Stimulated activated CD4-positive, alpha-beta T cell treated with anti-CD3 and anti-CD28 coated beads, Interleukin-2, amount 100 ng/mL, for 48 hours (primary cell): Measurements from ENCODE around the gene TGM5.
"Not testable (repeated sequence)": the region's sequence is repeated elsewhere in the genome, so short reads cannot be mapped to it uniquely, and the experiment has no call there.

Experiments
- DNase-seq, 2 donors: peaks; one replicate each; pipeline ENCODE4 v3.0.0-alpha.2; 2020

Gene TGM5

GRCh38 chr15:43275740-43276562 is 9.2 kb upstream of the TGM5 start:
- no peak for DNase-seq

GRCh38 chr15:43274136-43274535 is 7.4 kb upstream of the TGM5 start:
- no peak for DNase-seq

DNA sequence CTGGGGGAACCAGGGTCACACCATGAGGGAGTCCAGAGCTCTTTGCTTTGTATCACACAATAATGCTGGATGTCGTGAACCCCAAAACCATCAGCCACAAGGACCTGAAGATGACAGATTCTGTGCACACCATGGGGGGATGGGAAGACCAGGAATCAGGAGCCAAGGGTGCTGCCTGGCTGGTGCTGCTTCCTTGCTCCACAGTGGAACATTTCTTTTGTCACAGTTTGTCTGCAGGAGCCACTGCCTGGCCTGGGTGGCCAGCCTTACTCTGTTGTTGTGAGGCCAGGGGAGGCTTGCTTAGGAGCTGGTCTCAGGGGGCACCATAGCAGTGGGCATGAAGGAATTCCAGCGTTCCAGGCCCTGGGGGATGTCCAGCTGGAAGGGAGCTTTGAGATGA is 6.5 kb upstream of the TGM5 start:
- DNase-seq = no peak

- DNase-seq = not testable (repeated sequence)
Measured at GRCh38 chr15:43271908-43272307, 5.2 kb upstream of the TGM5 start.

GRCh38 chr15:43270676-43271306 is 4.1 kb upstream of the TGM5 start:
- DNase-seq = no peak

DNA sequence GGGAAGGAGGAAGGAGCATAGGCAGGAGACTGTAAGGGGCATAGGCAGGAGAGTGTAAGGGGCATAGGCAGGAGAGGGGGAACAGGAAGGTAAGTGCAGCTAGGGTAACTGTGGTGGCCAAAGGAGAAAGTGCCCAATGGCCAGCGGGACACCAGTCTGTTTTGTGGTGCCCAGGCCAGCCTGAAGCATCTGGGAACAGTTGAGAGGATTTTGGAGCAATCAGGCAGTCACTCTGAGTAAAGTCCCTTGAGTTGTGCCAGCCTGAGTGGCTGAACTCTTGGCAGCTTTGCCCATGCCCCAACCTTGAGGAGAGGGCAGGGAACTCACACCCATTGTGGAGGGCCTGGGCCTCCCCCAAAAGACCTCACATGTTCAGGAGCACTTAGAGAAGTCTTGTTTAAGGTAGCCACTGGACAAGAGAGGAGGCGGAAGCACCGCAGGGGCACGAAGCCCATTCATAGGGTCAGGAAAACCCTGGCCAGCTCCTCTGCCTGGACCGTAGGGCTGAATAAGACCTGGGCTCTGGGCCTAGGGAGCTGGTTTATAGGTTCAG is 3.5 kb upstream of the TGM5 start:
- no peak for DNase-seq

- no peak for DNase-seq
Measured at GRCh38 chr15:43268111-43269105, 1.7 kb upstream of the TGM5 start.

DNA sequence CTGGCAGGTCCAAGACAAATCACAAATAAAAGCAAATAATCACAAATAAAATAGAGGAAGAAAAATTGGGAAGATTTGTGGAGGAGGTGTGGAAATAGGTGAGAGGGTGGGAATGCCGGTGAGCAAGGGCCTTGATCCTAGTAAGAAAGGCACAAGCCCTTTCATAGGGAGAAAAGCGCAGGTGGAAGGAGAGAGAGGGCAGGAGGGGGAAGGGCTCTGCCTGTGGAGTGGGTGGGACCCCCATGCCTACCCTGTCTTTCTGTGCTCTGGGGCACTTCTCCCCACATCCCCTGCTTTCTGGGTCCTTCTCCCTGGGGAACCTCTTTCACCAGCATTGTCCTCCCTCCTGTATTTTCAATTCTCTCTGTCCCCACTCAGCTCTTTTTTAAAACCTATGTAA is 711 bp upstream of the TGM5 start:
- DNase-seq = no peak

GRCh38 chr15:43266386-43266785 is 342 bp downstream of the TGM5 start:
- DNase-seq = no peak

DNA sequence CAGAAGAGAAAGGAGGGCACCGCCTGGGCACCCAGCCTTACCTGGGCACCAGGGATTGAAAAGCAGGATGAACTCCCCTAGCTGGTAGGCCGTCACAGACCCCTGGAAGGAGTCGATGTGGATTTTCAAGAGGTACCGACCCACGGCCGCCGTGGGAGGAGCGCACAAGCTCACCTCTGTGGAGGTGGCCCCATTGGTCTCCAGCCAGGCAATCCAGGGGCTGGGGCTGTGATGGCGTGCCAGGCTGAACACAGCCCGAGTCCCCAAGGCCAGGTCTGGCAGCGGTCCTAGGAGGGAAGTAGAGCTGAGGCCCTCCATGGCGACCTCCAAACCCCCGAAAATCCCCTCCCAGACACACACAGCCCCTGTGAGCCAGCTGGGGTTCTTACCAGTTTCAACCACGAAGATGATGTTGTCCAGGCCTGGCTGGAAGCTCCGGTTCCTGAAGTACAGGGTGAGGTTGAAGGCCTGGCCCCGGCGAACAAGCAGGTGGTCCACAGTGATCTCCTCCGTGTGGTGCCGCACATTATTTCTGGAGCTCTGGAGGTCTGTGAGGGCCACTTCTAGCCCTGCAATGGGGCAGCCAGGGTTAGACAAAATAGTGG is 6.6 kb downstream of the TGM5 start:
- no peak for DNase-seq

DNA sequence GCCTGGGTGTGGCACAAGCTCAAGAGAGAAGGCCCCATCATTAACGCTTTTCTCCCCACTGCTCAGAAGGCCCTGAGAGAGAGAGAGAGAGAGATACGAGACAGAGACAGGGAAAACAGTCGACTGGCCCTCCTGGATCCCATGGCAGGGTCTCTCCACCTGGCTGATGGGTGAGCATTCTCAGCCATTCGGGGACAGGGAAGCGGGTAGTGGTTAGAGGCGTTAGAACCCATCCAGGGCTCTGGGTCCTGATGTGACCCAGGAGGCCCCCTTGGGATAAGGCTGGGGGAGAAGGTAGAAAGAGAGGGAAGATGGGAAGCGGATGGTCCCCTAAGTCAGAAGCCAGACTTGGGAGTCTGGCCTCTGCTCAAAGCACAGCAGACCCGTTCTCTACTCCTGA is 7.9 kb downstream of the TGM5 start:
- no peak for DNase-seq

GRCh38 chr15:43256341-43256740 is 10.4 kb downstream of the TGM5 start:
- no peak for DNase-seq

DNA sequence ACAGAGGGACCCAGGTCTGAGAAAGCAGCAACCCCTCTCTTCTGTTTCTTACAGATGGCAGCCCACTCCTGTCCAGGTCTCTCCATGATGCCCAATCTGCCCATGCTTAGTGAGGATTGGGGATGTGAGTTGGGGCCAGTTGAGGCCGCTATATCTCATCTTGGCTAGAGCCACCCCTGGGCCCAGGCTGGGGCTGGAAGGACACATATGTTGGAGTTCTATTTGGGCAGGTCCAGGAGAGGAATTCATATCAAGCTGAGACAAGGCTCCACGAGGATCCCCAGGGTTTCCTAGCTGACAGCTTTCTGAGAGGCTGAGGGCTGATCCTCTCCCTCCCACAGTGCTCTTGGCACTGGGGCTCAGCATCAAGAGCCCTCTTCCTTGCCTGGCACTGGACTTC is 11.4 kb downstream of the TGM5 start:
- DNase-seq = no peak

GRCh38 chr15:43253431-43254403 is 13.0 kb downstream of the TGM5 start:
- no peak for DNase-seq

- DNase-seq = no peak
Measured at GRCh38 chr15:43251871-43252250, 14.9 kb downstream of the TGM5 start.

DNA sequence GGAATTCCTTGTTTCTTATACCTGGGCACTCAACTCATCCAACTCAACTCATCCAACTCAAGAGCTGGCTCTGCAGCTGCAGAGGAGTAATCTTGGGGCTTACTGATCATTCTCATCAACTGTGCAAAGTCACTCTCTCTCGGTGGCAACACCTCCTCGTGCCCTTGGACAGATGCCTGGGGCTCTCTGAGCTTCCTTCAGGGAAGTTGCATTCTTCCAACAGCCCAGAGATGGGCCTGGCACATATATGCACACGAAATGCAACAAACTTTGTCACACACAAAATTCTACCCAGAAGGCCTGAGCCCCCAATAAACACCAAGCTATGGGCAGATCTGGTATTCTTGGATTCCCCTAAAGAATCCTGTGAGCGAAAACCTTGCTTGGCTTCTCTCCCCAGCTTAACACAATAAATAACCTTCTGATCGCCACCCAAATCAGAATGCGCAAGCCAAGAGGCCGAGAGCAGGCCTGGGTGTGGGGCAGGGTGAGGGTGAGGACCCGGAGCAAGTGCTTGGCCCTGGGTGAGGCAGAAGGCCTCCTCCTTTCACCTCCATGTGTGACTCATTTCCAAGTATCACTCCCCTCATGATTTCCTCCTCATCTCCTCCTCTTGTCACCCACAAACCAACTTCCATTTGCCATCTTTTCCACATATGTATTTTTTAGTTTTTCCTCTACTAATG is 15.4 kb downstream of the TGM5 start:
- no peak for DNase-seq

DNA sequence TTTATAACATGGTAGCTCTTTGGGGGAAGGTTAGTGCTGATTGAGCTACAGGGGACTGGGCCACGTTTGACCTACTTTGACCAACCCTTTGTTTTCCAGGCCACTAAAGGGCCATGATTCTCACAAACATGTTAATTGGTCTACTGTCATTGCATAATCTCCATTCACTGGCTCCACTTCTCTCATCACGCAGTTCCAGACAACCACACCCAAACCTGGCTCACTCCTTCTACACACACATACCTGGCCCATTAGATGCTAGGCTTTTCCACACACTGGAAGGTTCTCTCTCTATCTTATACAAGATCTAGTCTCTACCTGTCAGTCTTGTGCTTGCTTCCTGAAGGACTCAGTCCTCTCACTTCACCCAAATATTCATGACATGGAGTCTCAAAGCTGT is 15.9 kb downstream of the TGM5 start:
- DNase-seq = no peak

DNA sequence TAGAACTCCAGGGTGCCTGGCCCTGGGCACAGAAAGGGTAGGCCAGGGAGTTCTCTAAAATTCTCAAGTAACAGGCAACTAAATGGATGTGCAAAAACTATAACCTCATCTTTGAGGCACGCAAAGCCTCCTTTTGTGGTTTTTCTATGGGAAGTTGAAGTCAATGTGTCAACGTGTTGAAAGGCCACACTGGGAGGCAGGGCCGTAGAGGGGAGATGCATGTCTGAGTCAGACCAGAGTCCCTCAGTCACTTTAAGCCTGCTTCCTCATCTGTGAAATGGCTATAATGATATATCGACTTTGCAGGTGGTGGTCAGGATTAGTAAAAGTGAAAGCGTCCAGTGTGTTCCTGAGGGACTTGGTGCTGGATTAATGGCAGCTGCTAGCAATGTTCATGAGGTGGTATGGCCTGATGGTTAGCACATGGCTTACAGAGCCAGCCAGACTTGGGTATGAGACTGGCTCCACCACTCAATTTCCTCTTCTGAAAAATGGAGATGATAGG is 17.0 kb downstream of the TGM5 start:
- no peak for DNase-seq

GRCh38 chr15:43249236-43249635 is 17.5 kb downstream of the TGM5 start:
- no peak for DNase-seq

- no peak for DNase-seq
Measured at GRCh38 chr15:43246261-43246774, 20.4 kb downstream of the TGM5 start.
